Effector memory CD4-positive, alpha-beta T cell (primary cell): ENCODE measurements around the gene MLEC.
"Not testable (repeated sequence)": the region's sequence is repeated elsewhere in the genome, so short reads cannot be mapped to it uniquely, and the experiment has no call there.

ENCODE experiments used
- DNase-seq, 3 donors: peaks; one replicate each; pipeline ENCODE4 v3.0.0-alpha.2; 2020
- H3K27ac ChIP-seq: 2 replicates; pipeline ENCODE4 v1.7.0; 2013; ENCODE audit warnings: mild to moderate bottlenecking, low read length, moderate library complexity; ENCODE audit not compliant: insufficient read depth, poor library complexity, severe bottlenecking
- H3K27me3 ChIP-seq: replicated peaks from 2 replicates; pipeline ENCODE4 v1.7.0; 2013; ENCODE audit warnings: mild to moderate bottlenecking, low read length; ENCODE audit not compliant: insufficient read depth, control insufficient read depth, poor library complexity, severe bottlenecking
- H3K36me3 ChIP-seq: 2 replicates; pipeline ENCODE4 v1.7.0; 2013; ENCODE audit warnings: mild to moderate bottlenecking, low read length, moderate library complexity; ENCODE audit not compliant: control insufficient read depth, insufficient read depth
- H3K4me1 ChIP-seq: 2 replicates; pipeline ENCODE4 v1.7.0; 2013; ENCODE audit warnings: low read length, mild to moderate bottlenecking; ENCODE audit not compliant: control insufficient read depth, insufficient read depth, poor library complexity, severe bottlenecking
- H3K4me3 ChIP-seq: 2 replicates; pipeline ENCODE4 v1.7.0; 2013; ENCODE audit warnings: low read length, low read depth, mild to moderate bottlenecking; ENCODE audit not compliant: insufficient read depth, poor library complexity, severe bottlenecking
- H3K9me3 ChIP-seq: 2 replicates; pipeline ENCODE4 v1.7.0; 2013; ENCODE audit warnings: mild to moderate bottlenecking, low read length, moderate library complexity; ENCODE audit not compliant: control insufficient read depth

The MLEC gene

DNA sequence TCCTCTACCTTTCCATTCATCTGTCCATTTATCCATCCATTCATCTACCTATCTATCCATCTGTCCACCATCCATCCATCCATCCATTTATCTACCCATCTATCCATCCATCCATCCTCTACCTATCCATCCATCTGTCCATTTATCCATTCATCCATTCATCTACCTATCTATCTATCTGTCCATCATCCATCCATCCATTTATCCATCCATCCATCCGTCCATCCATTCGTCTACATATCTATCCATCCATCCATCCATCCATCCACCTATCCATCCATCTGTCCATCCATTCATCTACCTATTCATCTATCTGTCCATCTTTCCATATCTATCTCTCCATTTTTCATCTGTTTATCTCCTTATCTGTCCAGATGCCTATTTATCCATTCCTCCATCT, 25.5 kb upstream of the MLEC start:
- no peak overlapping the region for H3K27ac ChIP-seq
- no peak for DNase-seq
- no peaks in the 10 kb centered on the region for H3K36me3 ChIP-seq
- no peaks in the 10 kb centered on the region for H3K27me3 ChIP-seq
- no peak overlapping the region for H3K4me3 ChIP-seq
- no peaks in the 10 kb centered on the region for H3K4me1 ChIP-seq
- no peaks in the 10 kb centered on the region for H3K9me3 ChIP-seq

DNA sequence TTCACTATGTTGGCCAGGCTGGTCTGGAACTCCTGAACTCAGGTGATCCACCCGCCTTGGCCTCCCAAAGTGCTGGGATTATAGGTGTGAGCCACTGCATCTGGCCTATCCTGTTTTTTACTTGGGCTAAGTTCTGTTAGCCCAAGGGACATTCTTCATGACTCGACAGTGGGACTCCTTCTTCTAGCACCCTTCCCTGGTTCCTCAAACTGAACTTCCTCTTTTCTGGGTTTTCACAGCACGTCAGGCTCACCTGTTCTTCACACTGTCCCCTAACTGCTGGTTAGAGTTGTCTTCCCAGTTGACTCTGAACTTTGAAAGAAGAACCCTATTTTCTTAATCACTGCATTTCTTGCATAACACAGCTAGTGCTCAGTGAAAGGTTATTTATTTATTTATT, 24.1 kb upstream of the MLEC start:
- no peaks in the 10 kb centered on the region for H3K4me1 ChIP-seq
- no peaks in the 10 kb centered on the region for H3K9me3 ChIP-seq
- DNase-seq: no peak
- H3K27ac ChIP-seq: no peak overlapping the region
- H3K27me3 ChIP-seq: no peaks in the 10 kb centered on the region
- H3K36me3 ChIP-seq: no peaks in the 10 kb centered on the region
- no peak overlapping the region for H3K4me3 ChIP-seq

DNA sequence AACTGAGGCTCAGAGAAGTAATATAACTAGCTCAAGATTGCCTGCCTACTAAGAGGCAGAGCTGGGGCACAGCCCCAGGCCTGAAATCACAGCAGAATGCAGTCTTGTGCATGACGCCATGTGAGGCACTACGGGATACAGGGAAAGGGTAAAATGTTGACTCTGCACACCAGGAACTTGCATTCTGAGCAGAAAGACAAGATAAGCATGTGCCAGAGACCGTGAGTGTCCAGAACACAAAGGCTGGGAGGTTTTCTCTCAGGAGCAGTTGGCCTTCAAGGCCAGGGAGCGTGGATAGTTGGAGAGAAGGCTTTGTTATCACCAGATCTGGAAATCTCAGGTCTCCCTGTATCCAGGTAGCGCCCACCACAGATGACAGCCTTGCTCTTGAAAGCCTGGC, 23.2 kb upstream of the MLEC start:
- no peaks in the 10 kb centered on the region for H3K9me3 ChIP-seq
- H3K36me3 ChIP-seq: no peaks in the 10 kb centered on the region
- no peak overlapping the region for H3K27ac ChIP-seq
- no peaks in the 10 kb centered on the region for H3K27me3 ChIP-seq
- H3K4me1 ChIP-seq: no peaks in the 10 kb centered on the region
- H3K4me3 ChIP-seq: no peak overlapping the region
- DNase-seq: no peak

DNA sequence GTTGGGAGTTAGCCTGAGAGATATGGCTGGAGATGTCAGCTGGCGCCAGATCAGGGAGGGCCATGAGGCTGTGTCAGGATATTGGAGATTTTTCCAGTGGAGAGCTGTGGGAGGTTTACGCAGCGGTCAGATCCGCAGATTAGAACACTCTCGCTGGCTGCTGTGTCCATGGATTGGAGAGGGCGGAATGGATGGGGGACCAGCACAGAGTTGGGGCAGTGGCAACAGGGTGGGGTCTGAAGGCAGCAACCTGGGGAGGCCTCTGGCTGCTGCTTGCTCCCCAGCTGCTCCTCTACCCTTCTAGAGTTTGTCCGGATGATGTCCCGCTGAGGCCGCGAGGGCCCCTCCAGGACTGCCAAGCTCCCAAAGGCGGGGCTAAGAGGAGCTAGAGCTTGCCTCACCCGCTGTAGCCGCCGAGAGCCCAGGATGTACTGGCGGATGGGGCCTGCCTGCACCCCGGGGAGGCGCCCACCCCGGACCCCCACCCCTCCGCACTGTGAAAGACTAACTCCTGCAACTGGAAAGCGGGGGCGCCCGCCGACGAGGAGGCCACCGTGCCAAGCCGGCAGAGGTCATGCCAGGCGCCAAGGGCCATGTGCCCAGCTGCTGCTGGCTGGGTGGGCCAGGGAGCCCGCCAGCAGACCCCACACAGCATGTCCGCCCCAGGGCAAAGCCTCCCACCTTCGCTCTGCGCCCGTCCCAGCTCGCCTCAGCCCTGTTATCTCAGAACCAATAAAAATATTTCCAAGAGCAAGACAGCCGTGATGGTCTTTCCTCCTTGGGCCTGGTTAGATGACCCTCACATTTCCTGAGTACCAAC, 20.2 kb upstream of the MLEC start:
- no peak for DNase-seq
- H3K4me1 ChIP-seq: no peaks in the 10 kb centered on the region
- H3K36me3 ChIP-seq: no peaks in the 10 kb centered on the region
- H3K4me3 ChIP-seq: no peak overlapping the region
- H3K27me3 ChIP-seq: no peaks in the 10 kb centered on the region
- H3K9me3 ChIP-seq: no peaks in the 10 kb centered on the region
- H3K27ac ChIP-seq: no peak overlapping the region

DNA sequence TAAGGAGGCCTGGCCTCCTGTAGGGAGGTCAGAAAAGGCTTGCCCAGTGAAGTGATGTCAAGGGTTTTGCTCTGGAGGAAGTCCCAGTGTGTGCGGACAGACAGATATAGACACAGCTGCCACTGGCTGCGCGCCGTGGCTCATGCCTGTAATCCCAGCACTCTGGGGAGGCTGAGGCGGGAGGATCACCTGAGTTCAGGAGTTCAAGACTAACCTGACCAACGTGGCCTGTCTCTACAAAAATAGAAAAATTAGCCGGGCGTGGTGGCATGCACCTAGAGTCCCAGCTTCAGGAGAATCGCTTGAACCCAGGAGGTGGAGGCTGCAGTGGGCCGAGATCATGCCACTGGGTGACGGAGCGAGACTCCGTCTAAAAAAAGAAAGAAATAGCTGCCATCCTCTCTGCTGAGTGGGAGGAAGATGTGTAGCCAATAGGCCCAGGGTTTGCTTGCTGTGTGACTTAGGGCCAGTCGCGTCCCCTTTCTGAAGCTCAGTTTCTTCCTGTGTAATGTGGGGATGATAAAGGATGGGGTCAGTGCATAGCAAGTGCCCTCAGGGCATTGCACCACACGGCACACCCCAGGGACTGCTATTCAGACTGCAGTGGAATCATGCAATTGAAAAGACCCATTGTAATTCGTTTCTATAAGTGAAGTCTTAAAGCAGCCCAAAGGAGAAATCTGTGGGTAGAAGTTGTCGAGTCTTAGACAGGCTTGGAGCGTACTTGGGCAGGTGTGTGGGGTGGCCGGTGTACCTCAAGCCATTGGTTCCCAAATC, 18.7 kb upstream of the MLEC start:
- H3K27me3 ChIP-seq: no peaks in the 10 kb centered on the region
- H3K9me3 ChIP-seq: no peaks in the 10 kb centered on the region
- no peak overlapping the region for H3K4me3 ChIP-seq
- no peaks in the 10 kb centered on the region for H3K36me3 ChIP-seq
- DNase-seq: no peak
- H3K27ac ChIP-seq: no peak overlapping the region
- no peaks in the 10 kb centered on the region for H3K4me1 ChIP-seq

DNA sequence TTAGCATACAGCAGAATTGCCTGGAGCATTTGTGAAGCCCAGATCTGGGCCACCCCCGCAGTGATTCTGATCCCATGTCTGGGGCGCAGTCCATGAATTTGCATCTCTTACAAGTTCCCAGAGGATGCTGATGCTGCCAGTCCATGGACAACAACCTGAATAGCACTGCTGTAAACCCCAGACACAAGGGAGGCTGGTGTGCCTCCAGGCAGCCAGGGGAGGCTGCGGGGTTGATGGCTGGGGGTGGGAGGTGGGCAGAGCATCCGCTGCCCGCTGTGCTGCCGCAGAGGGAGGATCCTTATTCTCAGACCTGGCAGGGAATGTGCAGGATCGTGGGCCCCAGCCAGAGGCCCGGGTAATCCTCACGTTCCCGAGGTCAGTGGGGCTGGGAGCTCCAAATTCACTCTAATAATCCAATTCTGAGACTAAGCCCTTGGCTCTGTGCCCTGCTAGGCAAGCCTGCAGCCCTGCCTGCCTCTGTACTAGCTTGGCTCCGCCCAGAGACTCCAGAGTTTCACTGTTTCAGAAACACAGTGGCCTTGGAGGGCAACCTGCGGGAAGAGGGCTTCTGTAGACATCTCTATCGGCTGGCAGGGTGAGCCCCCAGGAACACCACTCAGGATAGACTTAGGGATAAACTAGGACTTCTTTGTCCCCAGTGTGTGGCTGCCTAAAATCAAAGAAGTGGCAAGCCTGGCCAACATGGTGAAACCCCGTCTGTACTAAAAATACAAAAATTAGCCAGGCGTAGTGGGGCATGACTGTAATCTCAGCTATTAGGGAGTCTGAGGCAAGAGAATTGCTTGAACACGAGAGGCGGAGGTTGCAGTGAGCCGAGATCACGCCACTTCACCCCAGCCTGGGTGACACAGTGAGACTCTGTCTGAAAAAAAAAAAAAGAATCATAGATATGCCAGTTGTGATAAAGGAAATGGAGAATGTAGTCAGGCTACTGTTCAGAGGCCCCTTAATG, 17.8 kb upstream of the MLEC start:
- H3K36me3 ChIP-seq: no peaks in the 10 kb centered on the region
- H3K27ac ChIP-seq: no peak overlapping the region
- no peaks in the 10 kb centered on the region for H3K4me1 ChIP-seq
- no peaks in the 10 kb centered on the region for H3K27me3 ChIP-seq
- no peak for DNase-seq
- H3K4me3 ChIP-seq: no peak overlapping the region
- H3K9me3 ChIP-seq: no peaks in the 10 kb centered on the region

DNA sequence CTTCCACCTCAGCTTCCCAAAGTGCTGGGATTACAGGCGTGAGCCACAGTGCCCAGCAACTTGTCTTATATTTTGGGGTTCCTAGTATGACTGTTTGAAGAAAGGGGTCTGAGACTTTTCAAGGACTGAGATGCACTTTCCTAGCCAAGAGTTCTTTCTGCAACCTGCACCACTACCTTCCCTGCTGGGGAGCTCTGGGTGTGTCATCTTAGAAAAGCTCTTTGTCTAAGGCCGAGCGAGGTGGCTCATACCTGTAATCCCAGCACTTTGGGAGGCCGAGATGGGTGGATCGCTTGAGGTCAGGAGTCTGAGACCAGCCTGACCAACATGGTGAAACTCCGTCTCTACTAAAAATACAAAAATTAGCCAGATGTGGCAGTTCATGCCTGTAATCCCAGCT, 16.7 kb upstream of the MLEC start:
- not testable (repeated sequence) for H3K9me3 ChIP-seq, H3K4me1 ChIP-seq, H3K4me3 ChIP-seq, H3K27ac ChIP-seq, H3K36me3 ChIP-seq, DNase-seq, H3K27me3 ChIP-seq

DNA sequence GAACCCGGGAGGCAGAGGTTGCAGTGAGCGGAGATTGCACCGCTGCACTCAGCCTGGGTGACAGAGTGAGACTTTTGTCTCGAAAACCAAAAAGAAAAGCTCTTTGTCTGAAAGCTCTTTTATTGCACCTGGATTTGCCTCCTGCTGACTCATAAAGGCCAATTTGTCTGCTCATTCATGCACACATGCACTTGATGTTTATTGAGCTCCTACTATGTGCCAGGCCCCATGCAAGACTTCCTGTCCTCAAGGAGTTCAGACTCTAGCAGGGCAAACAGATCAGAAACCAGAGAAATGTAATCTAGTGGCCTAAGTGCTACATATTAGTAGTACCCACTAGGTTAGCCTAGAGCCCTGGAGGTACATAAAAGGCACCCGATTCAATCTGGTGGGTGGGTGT, 16.3 kb upstream of the MLEC start:
- Histone ChIP-seq H3K27me3 (no peaks in the 10 kb centered on the region), H3K9me3 (no peaks in the 10 kb centered on the region), H3K4me1 (no peaks in the 10 kb centered on the region), H3K27ac (no peak overlapping the region), H3K36me3 (no peaks in the 10 kb centered on the region), H3K4me3 (no peak overlapping the region)
- no peak for DNase-seq

DNA sequence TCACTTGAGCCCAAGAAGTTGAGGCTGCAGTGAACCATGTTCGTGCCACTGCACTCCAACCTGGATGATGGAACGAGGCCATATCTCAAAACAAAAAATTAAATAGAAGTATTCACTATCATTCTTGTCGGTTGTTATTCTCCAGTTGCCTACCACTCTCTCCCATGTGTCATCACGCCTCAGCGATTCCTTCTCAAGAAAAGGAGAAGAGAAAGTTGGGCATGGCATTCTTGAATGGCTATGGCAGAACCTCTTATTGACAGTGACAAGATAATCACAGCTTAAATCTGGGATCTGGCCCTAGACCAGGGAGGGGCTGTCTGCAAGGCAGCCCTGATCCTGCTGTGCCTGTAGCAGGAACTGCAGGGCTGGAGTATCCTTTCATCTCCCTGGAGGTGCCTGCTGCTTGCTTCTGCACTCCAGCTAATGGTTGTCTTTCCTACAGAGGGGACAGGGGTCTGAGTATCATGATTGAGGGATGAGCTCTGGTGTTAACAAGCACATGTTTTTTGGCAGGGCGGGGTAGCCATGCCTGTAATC, 12.8 kb upstream of the MLEC start:
- Histone ChIP-seq H3K4me3 (no peak overlapping the region), H3K27ac (no peak overlapping the region), H3K9me3 (no peaks in the 10 kb centered on the region), H3K4me1 (peaks cover 12% of the 10 kb centered on the region), H3K36me3 (no peaks in the 10 kb centered on the region), H3K27me3 (no peaks in the 10 kb centered on the region)
- no peak for DNase-seq
